Dermis microvascular lymphatic vessel endothelial cell (primary cell): ENCODE data around the gene MTMR3. TPM values are rescaled to one million over a fixed set of nuclear protein-coding genes. Genes with fewer than 3 reads are reported as not detected.
A peak's percentile ranks its signal among the peaks of the same experiment; 100 is the strongest.

Experiments
- DNase-seq, 2 donors: peaks; one replicate each; pipeline versions ENCODE4 v3.0.0 to v3.0.0-alpha.2; 2010; ENCODE audit warnings: low read depth in 2 of 2
- total RNA-seq: library from RNA; depleted of rRNA; stranded (reverse); fragments of >200 nt; gene quantifications from 2 replicates; pipeline ENCODE4 v1.2.1, GENCODE V29; 2014

The MTMR3 gene
- total RNA-seq, 1 donor from 2014 or later, result 22.0 TPM

DNA sequence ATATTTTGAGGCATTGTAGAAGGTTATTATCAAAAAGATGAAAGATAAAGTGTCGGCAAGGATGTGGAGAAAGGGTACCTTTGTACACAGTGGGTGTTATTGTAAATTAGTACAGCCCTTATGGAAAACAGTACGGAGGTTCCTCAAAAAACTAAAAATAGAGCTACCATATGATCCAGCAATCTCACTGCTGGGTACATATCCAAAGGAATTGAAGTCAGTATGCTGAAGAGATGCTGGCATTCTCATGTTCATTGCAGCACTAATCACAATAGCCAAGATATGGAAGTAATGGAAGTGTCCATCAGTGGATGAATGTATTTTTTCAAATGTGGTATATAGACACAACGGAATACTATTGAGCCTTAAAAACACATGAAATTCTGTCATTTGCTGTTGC is 15.1 kb upstream of the MTMR3 start:
- no peak for DNase-seq

DNA sequence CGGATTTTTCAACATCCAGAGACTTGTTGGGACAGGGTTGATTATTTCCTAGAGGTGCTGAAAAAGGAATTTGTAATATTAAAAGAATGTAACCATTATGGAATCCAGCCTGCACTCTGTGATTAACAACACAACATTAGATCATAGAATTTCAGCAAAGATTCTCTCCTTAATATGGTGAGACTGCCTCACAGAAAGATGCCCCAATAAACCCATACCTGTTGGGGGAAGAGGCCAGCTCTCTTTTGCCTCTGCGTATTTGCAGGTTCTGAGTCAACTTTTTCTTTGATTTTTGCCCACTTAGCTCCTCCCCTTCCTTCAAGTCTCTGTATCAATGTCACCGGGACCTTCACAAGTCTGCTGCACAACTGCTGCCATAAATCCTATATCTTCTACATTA is 12.4 kb upstream of the MTMR3 start:
- DNase-seq, result no peak

- no peak for DNase-seq
Measured at GRCh38 chr22:29871684-29872083, 11.3 kb upstream of the MTMR3 start.

- DNase-seq, result no peak
Measured at GRCh38 chr22:29872144-29872893, 10.7 kb upstream of the MTMR3 start.

GRCh38 chr22:29872989-29873388 is 10.0 kb upstream of the MTMR3 start:
- no peak for DNase-seq

- no peak for DNase-seq
Measured at GRCh38 chr22:29873943-29874342, 9.0 kb upstream of the MTMR3 start.

DNA sequence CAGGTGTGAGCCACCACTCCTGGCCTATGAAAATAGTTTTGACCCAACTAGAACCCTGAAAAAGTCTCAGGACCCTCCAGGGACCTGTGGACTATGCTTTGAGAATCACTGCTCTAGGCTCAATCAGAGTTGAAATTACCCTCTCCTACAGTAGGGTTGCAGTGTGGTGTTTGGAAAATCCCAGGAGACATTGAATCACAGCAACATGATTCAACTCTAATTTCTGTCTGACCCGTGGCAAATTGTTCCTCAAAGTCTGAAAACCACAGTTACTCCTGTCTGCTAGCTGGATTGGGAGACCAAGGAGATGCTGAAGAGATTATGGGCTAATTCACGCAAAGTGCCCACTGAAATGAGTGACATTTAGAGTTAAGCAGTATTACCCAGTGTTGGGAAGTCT is 5.4 kb upstream of the MTMR3 start:
- no peak for DNase-seq

GRCh38 chr22:29879753-29880152 is 3.2 kb upstream of the MTMR3 start:
- peak in 1 of 2 donors; percentile 8 for DNase-seq

- DNase-seq, result no peak
Measured at GRCh38 chr22:29882716-29883044, 294 bp upstream of the MTMR3 start.

DNA sequence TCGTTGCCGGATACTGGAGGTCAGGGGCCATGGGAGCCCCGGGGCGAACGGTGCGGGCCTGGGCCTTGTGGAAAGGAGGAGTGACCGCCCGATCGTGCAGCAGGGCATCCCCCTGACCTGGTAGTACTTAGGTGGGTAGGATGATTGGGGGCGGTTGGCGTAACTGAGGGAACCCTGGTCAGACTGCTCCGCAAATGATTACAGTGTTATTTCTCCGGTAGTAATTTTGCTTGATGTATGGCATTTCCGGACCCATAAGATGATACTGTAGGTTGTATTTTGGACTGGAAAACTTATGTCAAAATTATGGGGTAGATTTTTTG is 762 bp downstream of the MTMR3 start:
- no peak for DNase-seq

DNA sequence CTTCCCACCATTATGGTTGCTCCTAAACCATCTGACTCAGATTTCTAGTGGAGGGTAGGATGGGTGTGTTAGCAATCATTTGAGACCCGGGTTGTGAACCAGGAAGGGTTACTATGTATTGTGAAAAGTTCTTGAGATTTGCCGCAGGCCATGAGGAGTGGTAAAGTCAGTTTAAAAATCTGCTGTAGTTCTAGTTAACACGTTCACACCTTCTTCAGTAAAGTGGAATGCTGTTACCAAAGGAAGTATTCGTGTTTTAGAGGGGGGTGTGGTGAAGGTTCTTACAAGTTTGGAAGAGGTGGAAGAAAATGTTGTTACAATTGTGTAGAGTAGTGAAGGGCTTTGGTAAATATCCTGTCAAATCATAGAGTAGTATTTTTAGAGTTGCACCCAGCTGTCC is 2.6 kb downstream of the MTMR3 start:
- DNase-seq, result no peak

DNA sequence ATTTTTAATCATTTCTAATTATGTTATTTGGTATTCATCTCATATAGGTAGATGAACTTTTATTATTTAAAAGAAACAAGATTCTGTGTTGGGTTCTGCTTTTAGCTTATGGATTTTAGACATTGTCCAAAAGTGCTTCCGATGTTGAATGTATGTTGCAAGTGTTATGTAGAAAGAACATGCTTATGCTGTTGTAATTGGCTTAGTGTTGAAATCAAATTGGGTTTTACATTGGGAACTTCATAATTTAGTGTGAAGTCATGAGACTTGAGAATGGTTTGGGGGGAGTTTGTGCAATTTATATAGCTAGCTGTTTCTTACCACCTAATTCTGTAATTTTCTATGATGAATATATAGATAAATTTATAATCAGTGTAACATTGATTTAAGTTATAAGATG is 3.6 kb downstream of the MTMR3 start:
- DNase-seq, result no peak

GRCh38 chr22:29887358-29887757 is 4.4 kb downstream of the MTMR3 start:
- peak in 1 of 2 donors; percentile 4 for DNase-seq

DNA sequence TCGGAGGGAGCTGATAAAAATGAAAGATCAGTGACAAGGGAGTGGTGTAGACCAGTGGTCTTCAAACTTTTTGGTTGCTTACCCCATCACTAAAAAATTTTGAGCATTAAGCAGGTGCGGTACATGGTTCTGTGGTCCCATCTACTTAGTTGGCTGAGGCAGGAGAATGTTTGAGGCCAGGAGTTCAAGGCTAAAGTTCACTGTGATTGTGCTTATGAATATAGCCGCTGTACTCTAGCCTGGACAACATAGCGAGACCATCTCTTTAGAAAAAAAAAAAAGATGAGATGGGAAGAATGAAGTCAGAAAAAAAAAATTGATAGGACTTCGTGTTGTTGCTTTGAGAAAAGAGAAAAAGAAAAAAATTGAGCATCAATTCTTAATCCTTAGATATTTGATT is 7.8 kb downstream of the MTMR3 start:
- no peak for DNase-seq

GRCh38 chr22:29892315-29893156 is 9.6 kb downstream of the MTMR3 start:
- no peak for DNase-seq

DNA sequence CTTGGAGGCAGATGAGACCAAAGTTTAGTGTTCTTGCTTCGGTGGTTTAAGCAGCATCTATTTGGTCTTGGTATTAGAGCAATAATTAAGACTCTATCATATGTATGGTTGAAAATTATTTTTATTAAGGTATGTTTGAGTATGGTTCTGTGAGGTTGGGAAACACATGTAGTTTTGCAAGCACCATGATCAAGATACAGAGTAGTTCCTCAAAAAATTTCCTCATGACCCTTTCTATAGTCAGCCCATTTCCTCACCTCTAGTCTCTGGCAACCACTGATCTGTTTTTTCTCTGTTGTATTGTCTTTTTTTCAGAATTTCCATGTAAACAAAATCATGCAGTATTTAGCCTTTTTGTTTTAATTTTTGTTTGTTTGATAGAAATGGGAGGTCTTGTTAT is 18.4 kb downstream of the MTMR3 start:
- DNase-seq, result no peak

GRCh38 chr22:29903371-29903770 is 20.4 kb downstream of the MTMR3 start:
- DNase-seq, result no peak

DNA sequence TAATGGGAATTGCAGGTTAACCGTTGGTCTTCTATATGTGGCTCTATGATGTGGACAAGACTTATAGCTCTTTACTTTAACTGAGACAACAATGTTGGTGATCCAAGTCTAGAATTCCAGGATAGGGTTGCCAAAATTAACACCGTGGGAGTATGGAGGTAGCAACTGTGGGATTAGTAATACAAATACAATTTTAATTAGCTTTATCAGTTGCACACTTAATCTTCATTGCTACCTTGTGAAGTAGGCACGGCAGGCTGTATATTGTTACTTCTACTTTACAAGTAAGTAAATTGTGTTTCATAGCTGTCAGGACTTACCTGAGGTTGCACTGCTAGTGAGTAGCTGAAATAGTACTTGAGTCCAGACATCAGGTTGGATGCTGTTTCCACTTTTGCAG is 21.0 kb downstream of the MTMR3 start:
- no peak for DNase-seq

DNA sequence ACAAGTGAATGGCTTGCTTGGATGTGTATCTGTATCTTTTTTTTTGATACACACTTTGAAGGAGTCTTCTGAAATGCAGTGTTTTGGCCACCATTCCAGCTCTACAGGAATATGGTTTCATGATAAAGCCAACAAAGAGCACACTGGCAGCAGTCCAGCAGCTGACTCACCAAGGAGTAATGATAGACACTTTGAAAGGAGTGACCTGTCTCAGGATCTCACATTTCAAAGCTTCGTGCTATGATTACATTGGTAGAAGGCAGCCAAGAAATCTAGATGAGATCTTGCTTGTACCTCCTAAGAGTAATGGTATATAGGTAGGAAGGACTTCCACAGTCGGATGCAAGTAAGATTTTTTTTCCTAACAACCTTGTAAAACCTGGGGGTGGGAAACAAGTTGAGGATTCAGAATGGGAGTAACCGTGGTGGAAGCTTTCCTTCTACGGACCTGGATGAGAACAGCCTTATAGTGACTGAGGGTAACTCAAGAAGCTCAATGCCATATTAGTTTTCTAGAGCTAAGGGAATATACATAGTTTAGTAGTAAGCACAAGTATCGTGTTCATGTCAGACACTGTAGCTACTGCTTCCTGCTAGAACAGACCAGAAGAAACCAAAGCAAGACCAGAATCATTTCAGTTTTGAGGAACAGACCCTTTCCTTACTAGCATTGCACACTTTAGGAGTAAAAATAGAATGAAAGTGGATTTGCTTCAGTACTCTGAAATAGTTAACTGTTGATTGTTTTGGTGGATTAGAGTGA is 25.0 kb downstream of the MTMR3 start:
- peak; percentile 39 to 96 for DNase-seq

GRCh38 chr22:29912141-29912540 is 29.2 kb downstream of the MTMR3 start:
- DNase-seq, result no peak

DNA sequence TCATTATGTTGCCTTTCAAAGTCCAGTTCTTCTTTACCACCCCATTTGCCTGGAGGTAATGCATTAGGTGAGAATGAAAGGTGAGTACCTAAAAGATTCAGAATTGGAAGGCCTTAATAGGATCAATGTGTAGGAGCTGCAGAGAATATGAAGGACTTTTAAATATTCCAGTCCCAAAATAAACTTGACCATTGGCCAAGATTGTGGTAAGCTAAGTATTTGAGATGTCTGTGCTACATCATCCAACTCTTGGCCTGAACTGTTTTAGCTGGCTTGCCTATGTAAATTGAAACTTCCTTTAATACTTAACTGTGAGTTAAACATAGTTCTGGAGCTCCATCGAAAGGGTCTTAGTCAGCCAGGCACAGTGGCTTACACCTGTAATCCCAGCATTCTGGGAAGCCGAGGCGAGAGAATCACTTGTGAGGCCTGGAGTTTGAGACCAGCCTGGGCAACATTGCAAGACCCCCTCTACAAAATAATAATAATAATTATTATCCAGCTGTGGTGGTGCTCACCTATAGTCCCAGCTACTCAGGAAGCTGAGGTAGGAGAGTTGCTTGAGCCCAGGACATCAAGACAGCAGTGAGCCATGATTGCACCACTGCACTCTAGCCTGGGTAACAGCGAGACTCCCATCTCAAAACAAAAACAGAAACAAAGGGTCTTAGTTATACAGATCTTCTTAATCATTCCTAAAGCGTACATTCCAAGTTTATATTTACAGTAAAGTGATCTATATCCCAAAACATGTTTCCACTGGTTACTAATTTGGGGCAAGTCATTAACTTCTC is 29.8 kb downstream of the MTMR3 start:
- DNase-seq, result no peak

DNA sequence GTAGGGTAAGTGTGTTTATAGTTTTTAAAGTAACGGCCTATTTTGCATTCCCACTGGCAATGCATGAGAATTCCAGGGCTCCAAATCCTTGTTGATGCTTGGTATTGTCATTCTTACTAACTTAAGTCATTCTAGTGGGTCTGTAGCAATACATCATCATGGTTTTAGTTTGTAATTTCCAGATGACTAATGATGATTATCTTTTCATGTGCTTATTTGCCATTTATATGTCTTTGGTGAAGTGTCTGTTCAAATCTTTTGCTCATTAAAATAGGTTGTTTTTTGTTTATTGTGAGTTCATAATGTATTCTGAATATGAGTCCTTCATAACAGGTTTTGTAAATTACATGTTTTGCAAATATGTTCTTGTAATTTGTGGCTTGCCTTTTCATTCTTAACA is 31.2 kb downstream of the MTMR3 start:
- peak in 1 of 2 donors; percentile 12 for DNase-seq
